H9 (cell line): ENCODE data around the gene FAM210A. TPM values are rescaled to one million over a fixed set of nuclear protein-coding genes. Genes with fewer than 3 reads are reported as not detected.

Experiments used
- DNase-seq: peaks from one replicate; pipeline ENCODE4 v3.0.0-alpha.2; 2017
- H2AFZ ChIP-seq: one replicate; pipeline ENCODE4 v1.6.1; 2013; ENCODE audit warnings: mild to moderate bottlenecking, low read length, control low read depth, moderate library complexity
- H2AK5ac ChIP-seq: 2 replicates; pipeline ENCODE4 v1.6.1; 2013; ENCODE audit warnings: low read length, control low read depth, mixed read lengths; ENCODE audit not compliant: insufficient read length
- H2BK120ac ChIP-seq: one replicate; pipeline ENCODE4 v1.6.1; 2013; ENCODE audit warnings: low read depth, mild to moderate bottlenecking, low read length, control low read depth, inconsistent platforms; ENCODE audit not compliant: poor library complexity, severe bottlenecking
- H2BK12ac ChIP-seq: 2 replicates; pipeline ENCODE4 v1.6.1; 2013; ENCODE audit warnings: low read length, control low read depth, mixed read lengths, low read depth; ENCODE audit not compliant: insufficient read length
- H2BK15ac ChIP-seq: 2 replicates; pipeline ENCODE4 v1.6.1; 2013; ENCODE audit warnings: low read depth, low read length, control low read depth
- H2BK20ac ChIP-seq: one replicate; pipeline ENCODE4 v1.6.1; 2013; ENCODE audit warnings: low read depth, mild to moderate bottlenecking, low read length, control low read depth, inconsistent platforms; ENCODE audit not compliant: poor library complexity, severe bottlenecking
- H2BK5ac ChIP-seq: 2 replicates; pipeline ENCODE4 v1.6.1; 2013; ENCODE audit warnings: low read length, control low read depth, mixed read lengths; ENCODE audit not compliant: insufficient read length
- H3K14ac ChIP-seq: 2 replicates; pipeline ENCODE4 v1.6.1; 2013; ENCODE audit warnings: low read length, control low read depth; ENCODE audit not compliant: insufficient read depth
- H3K18ac ChIP-seq: 2 replicates; pipeline ENCODE4 v1.6.1; 2013; ENCODE audit warnings: low read depth, mild to moderate bottlenecking, mixed read lengths, low read length, control low read depth; ENCODE audit not compliant: insufficient read length
- H3K23ac ChIP-seq: 2 replicates; pipeline ENCODE4 v1.6.1; 2013; ENCODE audit warnings: low read length, control low read depth, mixed read lengths, low read depth; ENCODE audit not compliant: insufficient read length
- H3K23me2 ChIP-seq: 2 replicates; pipeline ENCODE4 v1.6.1; 2013; ENCODE audit warnings: low read depth, mild to moderate bottlenecking, mixed read lengths, low read length, control low read depth; ENCODE audit not compliant: insufficient read length, poor library complexity, severe bottlenecking
- H3K27ac ChIP-seq: 2 replicates; pipeline ENCODE4 v1.5.1; 2013; ENCODE audit warnings: low read length, control low read depth, mixed read lengths, low read depth; ENCODE audit not compliant: insufficient read length
- H3K27me3 ChIP-seq: 2 replicates; pipeline ENCODE4 v1.6.1; 2013; ENCODE audit warnings: low read length, control low read depth, inconsistent platforms; ENCODE audit not compliant: insufficient read depth
- H3K4ac ChIP-seq: 2 replicates; pipeline ENCODE4 v1.6.1; 2013; ENCODE audit warnings: low read depth, mild to moderate bottlenecking, control low read depth, inconsistent platforms, low read length, moderate library complexity
- H3K4me1 ChIP-seq: 2 replicates; pipeline ENCODE4 v1.6.1; 2013; ENCODE audit warnings: low read length, control low read depth, inconsistent platforms; ENCODE audit not compliant: insufficient read depth
- H3K4me2 ChIP-seq: 2 replicates; pipeline ENCODE4 v1.6.1; 2013; ENCODE audit warnings: low read length, control low read depth, mixed read lengths; ENCODE audit not compliant: insufficient read length, insufficient read depth
- H3K56ac ChIP-seq: 2 replicates; pipeline ENCODE4 v1.6.1; 2013; ENCODE audit warnings: low read depth, mild to moderate bottlenecking, mixed read lengths, low read length, control low read depth; ENCODE audit not compliant: insufficient read length
- H3K79me1 ChIP-seq: 2 replicates; pipeline ENCODE4 v1.6.1; 2013; ENCODE audit warnings: low read depth, mild to moderate bottlenecking, moderate library complexity, low read length, control low read depth, inconsistent platforms; ENCODE audit not compliant: insufficient read depth, poor library complexity, severe bottlenecking
- H3K79me2 ChIP-seq: 2 replicates; pipeline ENCODE4 v1.6.1; 2013; ENCODE audit warnings: low read length, control low read depth, inconsistent platforms; ENCODE audit not compliant: insufficient read depth
- H3K9ac ChIP-seq: 2 replicates; pipeline ENCODE4 v1.6.1; 2013; ENCODE audit warnings: low read length, control low read depth, mixed read lengths; ENCODE audit not compliant: insufficient read length; ENCODE audit errors: extremely low read depth
- H3K9me3 ChIP-seq: one replicate; pipeline ENCODE4 v1.6.1; 2013; ENCODE audit warnings: low read depth, low read length, inconsistent platforms; ENCODE audit not compliant: control insufficient read depth
- H3T11ph ChIP-seq: one replicate; pipeline ENCODE4 v1.6.1; 2013; ENCODE audit warnings: mild to moderate bottlenecking, low read length, control low read depth, inconsistent platforms
- H4K20me1 ChIP-seq: one replicate; pipeline ENCODE4 v1.6.1; 2013; ENCODE audit not compliant: control insufficient read depth, insufficient read length, insufficient read depth
- H4K5ac ChIP-seq: 2 replicates; pipeline ENCODE4 v1.6.1; 2013; ENCODE audit warnings: low read depth, mild to moderate bottlenecking, mixed read lengths, low read length, control low read depth; ENCODE audit not compliant: insufficient read length
- H4K8ac ChIP-seq: replicated peaks from 2 replicates; pipeline ENCODE4 v1.6.1; 2013; ENCODE audit warnings: low read length, control low read depth, mixed read lengths, low read depth; ENCODE audit not compliant: insufficient read length
- H4K91ac ChIP-seq: 2 replicates; pipeline ENCODE4 v1.6.1; 2013; ENCODE audit warnings: low read depth, mild to moderate bottlenecking, moderate library complexity, mixed read lengths, low read length, control low read depth; ENCODE audit not compliant: insufficient read length
- H3K27ac Mint-ChIP-seq, 3 experiments: 2 replicates in 2 of 3; 3 replicates in 1 of 3; pipeline ENCODE4 v1.8.0; 2020 to 2021; ENCODE audit warnings: mixed read lengths in 3 of 3, mild to moderate bottlenecking in 1 of 3, moderate library complexity in 1 of 3
- H3K27me3 Mint-ChIP-seq: 2 replicates; pipeline ENCODE4 v1.8.0; 2021; ENCODE audit warnings: low read depth, mild to moderate bottlenecking, moderate library complexity, mixed read lengths
- H3K36me3 Mint-ChIP-seq, 3 experiments: 2 replicates in 2 of 3; 3 replicates in 1 of 3; pipeline ENCODE4 v1.8.0; 2020 to 2021; ENCODE audit warnings: low read depth in 3 of 3, mixed read lengths in 3 of 3; ENCODE audit not compliant: insufficient read depth in 1 of 3
- H3K4me1 Mint-ChIP-seq, 2 experiments: 2 replicates each; pipeline ENCODE4 v1.8.0; 2020; ENCODE audit warnings: mixed read lengths in 2 of 2
- H3K4me3 Mint-ChIP-seq, 2 experiments: 2 replicates in 1 of 2; 3 replicates in 1 of 2; pipeline ENCODE4 v1.8.0; 2020 to 2021; ENCODE audit warnings: mild to moderate bottlenecking in 2 of 2, mixed read lengths in 2 of 2, moderate library complexity in 1 of 2
- H3K9me3 Mint-ChIP-seq, 2 experiments: 2 replicates in 1 of 2; 3 replicates in 1 of 2; pipeline ENCODE4 v1.8.0; 2020; ENCODE audit warnings: mild to moderate bottlenecking in 2 of 2, mixed read lengths in 2 of 2, moderate library complexity in 1 of 2
- WGBS: extraction: QIAGEN DNeasy Blood & Tissue Kit; methylation state at CpG from one replicate; pipeline ENCODE4 v1.1.7; 2013; ENCODE audit warnings: missing lambda C conversion rate, low lambda C conversion rate, mixed read lengths; ENCODE audit not compliant: insufficient read length; ENCODE audit errors: extremely low coverage; 5-methylcytosine and 5-hydroxymethylcytosine counted together
- total RNA-seq: library from RNA; stranded (reverse); gene quantifications from 2 replicates; pipeline ENCODE4 v1.2.1, GENCODE V29; 2021
- TF ChIP-seq, protein P1 (sequence below): fragments of 200-600 bp; sonication (generic); conservative IDR thresholded peaks from 3 replicates; pipeline ENCODE4 v1.8.0; 2021; ENCODE audit warnings: antibody characterized with exemption, mild to moderate bottlenecking

Gene FAM210A
- total RNA-seq, 1 experiment from 2014 or later = 22.5 TPM

DNA sequence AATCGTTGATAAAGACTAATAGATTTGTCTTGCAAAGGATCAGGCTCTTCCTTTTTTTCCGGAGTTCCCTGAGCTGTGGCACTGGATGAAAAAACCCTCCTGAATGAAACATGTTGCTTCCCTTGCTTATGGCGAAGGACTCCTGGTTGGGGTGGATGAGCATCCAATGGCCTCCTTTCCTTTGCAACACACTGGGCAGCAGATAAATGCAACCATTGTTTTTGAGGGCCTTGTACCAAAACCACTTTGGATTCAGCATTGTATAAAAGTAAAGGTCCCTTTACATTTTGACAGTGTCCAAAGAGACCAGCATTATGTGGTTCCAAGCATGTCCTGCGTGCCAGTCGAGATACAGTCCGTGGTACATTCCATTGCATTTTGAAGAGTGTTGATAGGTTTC, 44.7 kb downstream of the FAM210A start:
- Histone ChIP-seq H3K9me3 (peaks cover 2% of the 10 kb centered on the region), H3K27ac (no peak overlapping the region), H4K5ac (no peak overlapping the region), H4K91ac (no peak overlapping the region), H3K9ac (no peak overlapping the region), H3K79me1 (no peaks in the 10 kb centered on the region), H2AK5ac (no peak overlapping the region), H2BK15ac (no peak overlapping the region), H2BK120ac (no peak overlapping the region), H3T11ph (no peak overlapping the region), H2BK12ac (no peak overlapping the region), H3K4ac (no peak overlapping the region), H4K8ac (no peak overlapping the region), H4K20me1 (no peaks in the 10 kb centered on the region), H3K56ac (no peak overlapping the region), H3K4me1 (no peaks in the 10 kb centered on the region), H3K23me2 (no peaks in the 10 kb centered on the region), H3K79me2 (no peaks in the 10 kb centered on the region; the same call in 1 of the 2 replicates), H3K27me3 (no peaks in the 10 kb centered on the region), H3K18ac (no peak overlapping the region), H3K23ac (no peak overlapping the region), H2AFZ (no peak overlapping the region), H3K4me2 (no peak overlapping the region), H2BK20ac (no peak overlapping the region), H3K14ac (no peak overlapping the region), H2BK5ac (no peak overlapping the region)
- no peak for DNase-seq
- WGBS = no CpG with 5 or more reads among the region's 6 CpGs
- Mint-ChIP-seq H3K4me1 (peaks cover 0 to 8% of the 10 kb centered on the region in 2 experiments; a peak in 2 of 4 replicates), H3K27me3 (no peaks in the 10 kb centered on the region), H3K27ac (no peak overlapping the region), H3K4me3 (no peak overlapping the region), H3K36me3 (peaks cover 11 to 17% (median 16%) of the 10 kb centered on the region in 3 experiments), H3K9me3 (peaks cover 5 to 16% of the 10 kb centered on the region in 2 experiments)
- TF ChIP-seq, protein P1, sequence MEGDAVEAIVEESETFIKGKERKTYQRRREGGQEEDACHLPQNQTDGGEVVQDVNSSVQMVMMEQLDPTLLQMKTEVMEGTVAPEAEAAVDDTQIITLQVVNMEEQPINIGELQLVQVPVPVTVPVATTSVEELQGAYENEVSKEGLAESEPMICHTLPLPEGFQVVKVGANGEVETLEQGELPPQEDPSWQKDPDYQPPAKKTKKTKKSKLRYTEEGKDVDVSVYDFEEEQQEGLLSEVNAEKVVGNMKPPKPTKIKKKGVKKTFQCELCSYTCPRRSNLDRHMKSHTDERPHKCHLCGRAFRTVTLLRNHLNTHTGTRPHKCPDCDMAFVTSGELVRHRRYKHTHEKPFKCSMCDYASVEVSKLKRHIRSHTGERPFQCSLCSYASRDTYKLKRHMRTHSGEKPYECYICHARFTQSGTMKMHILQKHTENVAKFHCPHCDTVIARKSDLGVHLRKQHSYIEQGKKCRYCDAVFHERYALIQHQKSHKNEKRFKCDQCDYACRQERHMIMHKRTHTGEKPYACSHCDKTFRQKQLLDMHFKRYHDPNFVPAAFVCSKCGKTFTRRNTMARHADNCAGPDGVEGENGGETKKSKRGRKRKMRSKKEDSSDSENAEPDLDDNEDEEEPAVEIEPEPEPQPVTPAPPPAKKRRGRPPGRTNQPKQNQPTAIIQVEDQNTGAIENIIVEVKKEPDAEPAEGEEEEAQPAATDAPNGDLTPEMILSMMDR = no peak
